GM20431 (cell line): ENCODE data around the gene HERC3.

Source experiments
- in situ Hi-C: fragments of 300-500 bp; cut with MseI, MboI; formaldehyde crosslinking; loops from one replicate; pipeline ENCODE4 v1.15.0; 2020; ENCODE audit warnings: low sequenced_read_pairs; ENCODE audit not compliant: unreplicated experiment

HERC3 gene

DNA sequence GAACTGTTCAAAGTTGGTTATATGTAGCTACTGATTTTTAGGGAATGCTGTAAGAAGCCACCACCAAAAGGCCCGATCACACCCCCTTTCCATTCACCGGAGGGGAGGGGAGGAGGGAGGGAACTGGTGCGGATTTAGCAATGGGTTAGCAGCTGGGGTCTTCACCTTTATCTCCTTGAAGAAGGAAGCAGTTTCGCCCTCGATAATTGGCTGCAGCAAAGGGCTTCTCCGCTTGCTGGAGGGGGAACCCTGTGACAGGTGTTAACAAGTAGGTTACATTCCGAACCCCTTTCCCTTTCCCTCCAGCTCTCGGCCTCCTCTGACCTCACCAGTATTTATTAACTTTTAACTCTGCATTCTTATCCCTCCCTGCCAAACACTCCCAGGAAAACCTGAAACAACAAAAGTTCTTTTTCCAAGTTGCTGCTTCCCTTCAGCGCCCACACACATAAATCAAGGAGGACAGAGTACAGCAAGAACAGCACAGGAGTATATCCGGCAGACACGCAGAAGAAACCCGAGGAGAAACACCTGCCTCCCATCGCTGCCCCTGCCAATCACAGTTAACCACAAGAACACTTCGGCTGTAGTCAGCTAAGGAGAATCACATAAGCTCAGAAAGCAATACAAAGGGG, 145.1 kb downstream of the HERC3 start:
- in situ Hi-C loops = no loop called here

DNA sequence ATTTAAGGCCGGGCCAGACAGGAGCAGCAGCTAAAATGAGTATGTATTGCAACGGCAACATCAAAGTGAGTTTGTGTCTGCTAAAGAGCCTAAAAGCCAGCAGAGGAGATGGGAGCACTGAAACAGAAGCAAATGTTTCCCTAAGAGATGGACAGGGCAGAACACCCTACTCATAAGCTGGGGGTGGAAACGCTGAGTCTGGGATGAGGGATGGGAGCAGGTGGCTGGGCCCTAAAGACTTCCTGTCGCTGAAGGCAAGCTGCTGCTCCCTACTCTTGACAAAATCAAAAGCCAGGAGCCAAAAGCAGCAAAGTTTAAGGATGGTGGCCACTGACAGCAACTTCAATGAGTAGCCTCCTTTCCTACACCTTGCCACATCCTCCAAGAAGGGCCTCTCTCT, 145.9 kb downstream of the HERC3 start:
- in situ Hi-C loops = no loop called here

DNA sequence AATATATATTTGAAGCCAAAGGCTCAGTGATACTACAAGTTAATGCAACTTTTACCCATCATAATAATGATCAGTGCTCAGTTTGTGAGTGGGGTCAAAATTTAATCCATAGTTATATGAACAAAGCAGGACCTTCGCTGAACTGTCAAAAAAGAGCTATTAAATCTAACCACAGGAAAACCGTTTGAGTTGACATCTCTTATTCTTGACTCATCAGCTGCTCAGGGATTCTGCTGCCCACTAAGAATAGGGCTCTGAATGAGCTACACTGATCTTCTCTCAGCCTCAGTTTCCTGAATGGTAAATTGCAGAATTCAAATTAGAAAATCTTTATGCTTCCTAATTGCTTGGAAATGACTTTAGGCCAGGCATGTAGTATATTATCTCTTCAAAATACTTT, 150.3 kb downstream of the HERC3 start:
- in situ Hi-C loops = no loop called here

- in situ Hi-C loops = no loop called here
These were observed 151.4 kb downstream of the HERC3 start for GRCh38 chr4:88743696-88744095.

DNA sequence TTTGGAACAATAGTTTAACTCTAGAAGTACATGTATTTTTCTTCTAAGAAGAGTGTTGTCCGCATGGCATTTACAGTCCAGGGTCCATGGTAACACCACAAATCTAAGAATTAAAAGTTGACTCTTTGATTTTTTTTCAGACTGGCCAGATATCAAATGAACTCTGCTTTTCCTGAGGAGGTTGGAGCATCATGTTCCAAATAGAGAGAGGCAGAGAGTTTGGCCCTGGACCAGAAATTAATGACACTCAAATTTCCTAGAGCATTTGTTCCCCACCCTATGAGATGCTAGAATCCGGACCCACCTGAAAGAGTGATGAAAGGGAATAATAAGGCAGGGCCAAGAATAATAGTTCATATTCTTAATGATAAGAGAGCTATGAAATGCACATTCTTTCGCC, 152.3 kb downstream of the HERC3 start:
- in situ Hi-C loops = no loop called here

GRCh38 chr4:88745175-88745574, 152.9 kb downstream of the HERC3 start:
- in situ Hi-C loops = no loop called here

GRCh38 chr4:88745581-88746163, 153.4 kb downstream of the HERC3 start:
- in situ Hi-C loops = no loop called here

GRCh38 chr4:88746206-88746605, 153.9 kb downstream of the HERC3 start:
- in situ Hi-C loops = no loop called here

DNA sequence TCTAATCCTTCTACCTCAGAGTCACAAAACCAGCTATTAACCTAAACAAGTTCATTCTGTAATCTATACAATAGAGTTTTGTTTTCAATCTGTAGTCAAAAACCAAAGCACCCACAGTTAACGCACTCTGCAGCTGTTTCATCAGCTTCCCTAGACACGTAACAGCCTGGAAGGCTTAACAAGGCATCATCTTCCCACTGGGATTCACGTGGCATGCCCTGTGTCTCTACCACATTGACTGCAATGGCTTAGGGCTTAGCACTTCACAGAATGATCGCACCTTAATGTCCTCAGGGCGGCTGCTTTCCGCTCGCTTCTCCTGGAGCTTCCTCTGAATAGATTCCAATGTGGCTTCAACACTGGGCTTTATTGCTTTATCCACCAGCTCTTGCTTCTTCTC, 155.1 kb downstream of the HERC3 start:
- in situ Hi-C loops = no loop called here

GRCh38 chr4:88750369-88750768, 158.1 kb downstream of the HERC3 start:
- in situ Hi-C loops = no loop called here

DNA sequence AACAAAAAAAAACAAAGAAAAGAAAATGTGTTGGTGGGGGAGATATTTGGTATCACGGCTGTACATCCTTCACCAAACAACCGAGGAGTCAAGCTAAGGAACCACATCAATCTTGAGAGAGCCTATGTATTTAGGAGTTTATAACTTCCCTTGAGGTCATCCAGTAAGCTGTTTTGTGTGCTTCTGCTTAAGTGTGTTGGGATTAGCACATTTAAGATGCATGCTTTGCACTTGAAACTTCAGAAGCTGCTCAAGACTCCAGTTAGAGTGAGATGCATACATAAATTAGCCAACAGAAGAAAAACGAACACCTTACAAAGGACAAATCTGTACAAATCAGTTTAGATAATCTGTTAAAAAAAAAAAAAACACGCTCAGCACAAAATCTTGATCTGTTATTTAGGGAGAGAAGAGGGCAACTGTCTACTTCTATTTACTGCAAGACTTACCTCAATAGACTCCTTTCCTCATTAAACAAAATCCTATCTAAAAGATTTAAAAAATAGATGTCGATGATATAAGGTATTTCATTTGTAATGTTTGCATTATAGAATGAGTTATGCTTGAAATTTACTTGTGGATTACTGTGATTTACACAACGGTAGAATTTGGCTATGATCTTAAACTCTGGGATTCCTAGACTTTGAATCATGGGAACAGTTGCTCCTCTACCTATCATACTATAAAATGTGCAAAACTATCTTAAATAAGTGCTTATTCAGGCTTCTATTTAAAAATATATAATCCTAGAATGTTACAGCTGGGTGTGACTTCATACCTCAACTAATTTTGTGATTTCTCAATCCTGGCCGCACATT, 159.2 kb downstream of the HERC3 start:
- in situ Hi-C loops = no loop called here

GRCh38 chr4:88752076-88752463, 159.8 kb downstream of the HERC3 start:
- in situ Hi-C loops = no loop called here

DNA sequence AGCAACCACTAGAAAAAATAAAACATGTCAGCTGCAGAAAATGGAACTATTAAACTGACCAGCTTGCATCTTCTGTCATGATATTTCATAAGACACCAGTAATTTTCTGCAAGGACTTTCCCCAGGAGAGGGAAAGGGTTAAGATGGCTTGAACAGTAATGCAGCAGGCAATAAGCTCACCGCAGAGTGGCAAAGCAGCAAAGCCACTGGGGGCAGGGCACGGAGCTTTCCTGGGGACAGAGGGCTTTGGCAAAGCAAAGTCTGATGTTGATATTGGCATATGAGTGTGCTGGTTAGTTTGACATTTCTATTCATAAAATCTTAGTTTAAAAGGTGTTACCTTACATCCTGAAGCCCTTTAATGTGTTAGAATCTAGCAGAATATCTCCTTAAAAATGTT, 160.5 kb downstream of the HERC3 start:
- in situ Hi-C loops = no loop called here

GRCh38 chr4:88753658-88754571, 161.6 kb downstream of the HERC3 start:
- in situ Hi-C loops = no loop called here

DNA sequence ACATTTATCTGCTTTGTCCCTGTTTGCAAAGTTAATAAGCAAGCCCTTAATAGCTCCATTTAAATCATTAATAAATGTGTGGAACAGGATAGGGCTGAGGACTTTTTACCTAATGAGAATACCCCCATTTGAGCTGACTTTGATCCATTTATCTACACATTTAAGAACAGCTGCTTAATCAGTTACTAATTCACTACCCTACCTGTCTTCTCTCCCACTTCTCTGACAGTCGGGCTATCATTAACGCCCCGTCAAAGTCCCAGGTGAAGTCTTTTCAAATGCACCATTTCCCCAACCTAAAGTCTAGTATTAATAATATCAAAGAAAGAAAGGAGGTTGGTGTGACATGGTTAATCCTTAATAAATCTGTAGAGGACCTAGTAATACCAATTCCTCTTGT, 162.5 kb downstream of the HERC3 start:
- in situ Hi-C loops = no loop called here

DNA sequence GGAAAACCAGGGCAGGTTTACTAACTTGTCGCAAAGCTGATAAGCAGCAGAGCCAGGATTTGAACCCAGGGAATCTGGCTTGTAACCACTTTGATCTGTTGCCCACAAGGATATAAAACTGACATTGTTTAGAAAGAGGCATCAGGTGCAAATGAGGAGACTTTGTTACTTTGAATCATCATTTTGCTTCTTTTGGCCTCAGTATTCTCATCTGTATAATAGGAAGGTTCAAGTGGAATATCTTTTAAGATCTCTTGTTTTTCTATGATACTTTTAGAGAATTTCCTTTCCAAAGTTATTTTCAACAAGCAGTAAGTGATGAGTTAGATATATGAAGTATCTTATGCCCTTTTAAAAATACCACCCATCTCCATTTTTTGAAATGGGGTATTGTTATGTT, 163.2 kb downstream of the HERC3 start:
- in situ Hi-C loops = no loop called here

- in situ Hi-C loops = no loop called here
These were observed 163.9 kb downstream of the HERC3 start for GRCh38 chr4:88756149-88756548.

DNA sequence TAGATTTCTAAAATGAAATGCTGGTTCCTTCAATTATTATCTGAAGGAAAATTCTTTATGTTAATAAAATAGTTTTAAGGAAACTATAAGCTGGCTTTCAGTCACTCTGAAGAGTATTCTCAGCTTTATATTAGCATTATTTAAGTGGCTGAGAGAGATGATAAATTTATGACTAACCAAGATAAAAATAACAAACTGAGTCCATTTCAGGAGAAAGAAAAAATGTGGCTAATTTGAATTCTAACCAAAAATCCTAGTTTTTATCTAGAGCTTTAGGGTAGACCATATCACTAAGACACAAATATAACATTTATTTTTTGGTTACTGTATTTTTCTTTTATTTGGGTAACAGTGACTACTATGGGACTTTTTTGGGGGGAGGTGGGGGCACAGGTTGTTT, 164.8 kb downstream of the HERC3 start:
- in situ Hi-C loops = no loop called here

- in situ Hi-C loops = no loop called here
These were observed 165.5 kb downstream of the HERC3 start for GRCh38 chr4:88757776-88758175.
